Testis (tissue), 3 donors: ENCODE results near the gene KIF1C. TPM values are rescaled to one million over a fixed set of nuclear protein-coding genes. Genes with fewer than 3 reads are reported as not detected.
A peak's percentile ranks its signal among the peaks of the same experiment; 100 is the strongest.

Experiments
- DNase-seq: peaks from one replicate; pipeline ENCODE4 v3.0.0-alpha.2; 2019
- H3K27ac ChIP-seq, 2 donors: fragments of 200-600 bp; sonication (generic); one replicate each; pipeline ENCODE4 v1.5.1; 2019
- H3K27me3 ChIP-seq: fragments of 200-600 bp; sonication (generic); one replicate; pipeline ENCODE4 v1.5.1; 2019
- H3K36me3 ChIP-seq: fragments of 200-600 bp; sonication (generic); one replicate; pipeline ENCODE4 v1.5.1; 2017; ENCODE audit warnings: low read depth; ENCODE audit errors: missing control alignments
- H3K4me1 ChIP-seq: fragments of 200-600 bp; sonication (generic); one replicate; pipeline ENCODE4 v1.5.1; 2019
- H3K4me3 ChIP-seq, 2 donors: fragments of 200-600 bp; sonication (generic); one replicate each; pipeline ENCODE4 v1.5.1; 2017 to 2019
- H3K9me3 ChIP-seq: fragments of 200-600 bp; sonication (generic); one replicate; pipeline ENCODE4 v1.5.1; 2017
- CTCF ChIP-seq, 3 experiments: fragments of 450-650 bp in 2 of 3; fragments of 200-600 bp in 1 of 3; sonication (generic) in 1 of 3; IDR thresholded peaks; one replicate each; pipeline ENCODE4 v1.5.1; 2016 to 2019; ENCODE audit warnings: antibody characterized with exemption in 3 of 3, mild to moderate bottlenecking in 2 of 3, moderate library complexity in 1 of 3
- POLR2A ChIP-seq: fragments of 450-650 bp; IDR thresholded peaks from one replicate; pipeline ENCODE4 v1.6.1; 2017; ENCODE audit warnings: antibody characterized with exemption, mild to moderate bottlenecking, moderate library complexity
- WGBS, 2 donors: methylation state at CpG; one replicate each; pipeline ENCODE4 v1.1.5; 2018; 5-methylcytosine and 5-hydroxymethylcytosine counted together
- intact Hi-C: fragments of 100-400 bp; cut with DNase I; formaldehyde crosslinking; loops from one replicate; pipeline ENCODE4 v1.15.1; 2023; ENCODE audit warnings: low total_unique reads
- polyA plus RNA-seq: library from polyadenylated mRNA; stranded (reverse); fragments of 350-450 nt; fragmentation: Illumina TruSeq; extraction: RNeasy Lipid Tissue Mini Kit (QIAGEN cat#74804); gene quantifications from one replicate; pipeline ENCODE4 v1.2.3, GENCODE V29; 2014; ENCODE audit warnings: low read depth, low replicate concordance; ENCODE audit not compliant: insufficient read depth
- total RNA-seq, 2 donors: library from RNA; depleted of rRNA; stranded (reverse); fragments of >200 nt; gene quantifications; one replicate each; pipeline ENCODE4 v1.2.3, GENCODE V29; 2016

Gene KIF1C
- total and polyA plus RNA-seq, 3 donors from 2014 or later: 51.1 to 79.9 (median 54.1) TPM

- intact Hi-C loops: no loop called here
- Histone ChIP-seq H3K9me3 (no peaks in the 10 kb centered on the region), H3K27me3 (no peaks in the 10 kb centered on the region), H3K36me3 (no peaks in the 10 kb centered on the region), H3K4me1 (peaks cover 17% of the 10 kb centered on the region), H3K27ac (peak overlapping the region in 1 of 2 donors; percentile 91), H3K4me3 (peak overlapping the region; percentile 90 to 99)
- DNase-seq: no peak
- WGBS, 2 donors: 11 to 20% methylated on average over 19 to 26 of the region's 52 CpGs
- no peak for TF ChIP-seq POLR2A
- no peak for TF ChIP-seq CTCF (IDR thresholded peaks at IDR 0.05)
These were observed 47.5 kb upstream of the KIF1C start for GRCh38 chr17:4950075-4950745.

- H3K27me3 ChIP-seq: no peaks in the 10 kb centered on the region
- no peak for TF ChIP-seq POLR2A
- no peak for TF ChIP-seq CTCF (IDR thresholded peaks at IDR 0.05)
- DNase-seq: no peak
- H3K9me3 ChIP-seq: no peaks in the 10 kb centered on the region
- peaks cover 14% of the 10 kb centered on the region for H3K4me1 ChIP-seq
- peak within 1 kb of the TSS; percentile 90 to 99 for H3K4me3 ChIP-seq
- H3K27ac ChIP-seq: peak within 1 kb of the TSS in 1 of 2 donors; percentile 91
- intact Hi-C loops: no loop called here
- no peaks in the 10 kb centered on the region for H3K36me3 ChIP-seq
- WGBS, 2 donors: 30 to 31% methylated on average over 7 of the region's 7 CpGs
These were observed 47.0 kb upstream of the KIF1C start, which contains the start of gene ENO3 for GRCh38 chr17:4950746-4951204. Gene ENO3 (plus strand): TSS chr17:4951119. CDS start chr17:4951830, 711 bp downstream.

GRCh38 chr17:4951486-4951885 lies 46.3 kb upstream of the KIF1C start:
- 65 to 68% methylated on average over 3 of the region's 3 CpGs for WGBS, 2 donors
- Histone ChIP-seq H3K9me3 (no peaks in the 10 kb centered on the region), H3K27ac (no peak overlapping the region), H3K4me1 (peaks cover 7% of the 10 kb centered on the region), H3K36me3 (no peaks in the 10 kb centered on the region), H3K27me3 (no peaks in the 10 kb centered on the region), H3K4me3 (no peak overlapping the region)
- no peak for TF ChIP-seq CTCF (IDR thresholded peaks at IDR 0.05)
- TF ChIP-seq POLR2A: no peak
- intact Hi-C loops: no loop called here
- no peak for DNase-seq

GRCh38 chr17:4953451-4953961 lies 44.2 kb upstream of the KIF1C start:
- no peak for TF ChIP-seq POLR2A
- TF ChIP-seq CTCF (IDR thresholded peaks at IDR 0.05): no peak
- Histone ChIP-seq H3K36me3 (no peaks in the 10 kb centered on the region), H3K4me1 (no peaks in the 10 kb centered on the region), H3K27ac (no peak overlapping the region), H3K4me3 (no peak overlapping the region), H3K27me3 (no peaks in the 10 kb centered on the region), H3K9me3 (no peaks in the 10 kb centered on the region)
- intact Hi-C loops: no loop called here
- no peak for DNase-seq
- 81 to 88% methylated on average over 14 of the region's 14 CpGs for WGBS, 2 donors
